Fibroblast of lung (primary cell): Measurements from ENCODE around the gene ZNF277.

Source experiments
- EZH2 ChIP-seq: IDR thresholded peaks from 2 replicates; pipeline ENCODE4 v1.5.1; 2012; ENCODE audit warnings: low read length, control low read depth, mild to moderate bottlenecking; ENCODE audit errors: missing control alignments
- TF ChIP-seq, protein P1 (sequence below), 2 donors: IDR thresholded peaks in 1 of 2; conservative IDR thresholded peaks in 1 of 2; 1 replicate in 1 of 2; 2 replicates in 1 of 2; pipeline ENCODE4 v1.5.1; 2011 to 2012; ENCODE audit warnings: low read length in 2 of 2, control low read depth in 1 of 2, inconsistent platforms in 1 of 2, low read depth in 1 of 2, mild to moderate bottlenecking in 1 of 2

DNA sequence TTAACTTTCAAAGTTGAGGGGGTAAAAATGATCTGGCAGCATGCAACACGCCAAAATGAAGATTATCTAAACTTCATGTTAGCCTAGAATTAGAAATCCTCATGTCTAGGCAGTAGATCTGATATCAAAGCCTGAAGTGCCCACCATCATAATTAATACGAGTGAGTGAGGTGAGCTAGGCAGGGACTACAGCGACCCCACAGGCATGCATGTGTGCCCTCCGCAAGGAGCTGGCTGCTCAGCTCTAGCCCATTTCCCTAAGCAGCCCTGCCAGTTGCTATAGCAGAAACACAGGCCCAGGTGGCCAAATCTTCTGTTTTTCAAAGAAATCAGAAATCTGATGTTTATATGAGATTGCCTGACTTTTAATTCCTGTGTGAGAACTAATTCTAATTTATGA, 150.6 kb downstream of the ZNF277 start:
- TF ChIP-seq, protein P1, sequence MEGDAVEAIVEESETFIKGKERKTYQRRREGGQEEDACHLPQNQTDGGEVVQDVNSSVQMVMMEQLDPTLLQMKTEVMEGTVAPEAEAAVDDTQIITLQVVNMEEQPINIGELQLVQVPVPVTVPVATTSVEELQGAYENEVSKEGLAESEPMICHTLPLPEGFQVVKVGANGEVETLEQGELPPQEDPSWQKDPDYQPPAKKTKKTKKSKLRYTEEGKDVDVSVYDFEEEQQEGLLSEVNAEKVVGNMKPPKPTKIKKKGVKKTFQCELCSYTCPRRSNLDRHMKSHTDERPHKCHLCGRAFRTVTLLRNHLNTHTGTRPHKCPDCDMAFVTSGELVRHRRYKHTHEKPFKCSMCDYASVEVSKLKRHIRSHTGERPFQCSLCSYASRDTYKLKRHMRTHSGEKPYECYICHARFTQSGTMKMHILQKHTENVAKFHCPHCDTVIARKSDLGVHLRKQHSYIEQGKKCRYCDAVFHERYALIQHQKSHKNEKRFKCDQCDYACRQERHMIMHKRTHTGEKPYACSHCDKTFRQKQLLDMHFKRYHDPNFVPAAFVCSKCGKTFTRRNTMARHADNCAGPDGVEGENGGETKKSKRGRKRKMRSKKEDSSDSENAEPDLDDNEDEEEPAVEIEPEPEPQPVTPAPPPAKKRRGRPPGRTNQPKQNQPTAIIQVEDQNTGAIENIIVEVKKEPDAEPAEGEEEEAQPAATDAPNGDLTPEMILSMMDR (conservative IDR thresholded peaks at IDR 0.05 in 1 of 2, IDR thresholded peaks at IDR 0.05 in 1 of 2; ENCODE audit: low read depth in 1 of 2, low read length in 2 of 2), result no peak
- TF ChIP-seq EZH2, result no peak
